Measurements from ENCODE around the gene EPN3.

- TF ChIP-seq EP300 (IDR thresholded peaks at IDR 0.05; ENCODE audit: borderline replicate concordance): no peak
- TF ChIP-seq USF1 (IDR thresholded peaks at IDR 0.05): no peak
- no peak for TF ChIP-seq TAF1 (IDR thresholded peaks at IDR 0.05; ENCODE audit: low read depth)
- TF ChIP-seq MAX (IDR thresholded peaks at IDR 0.05): no peak
- no peak for TF ChIP-seq TCF12 (IDR thresholded peaks at IDR 0.05; ENCODE audit: low read depth)
- TF ChIP-seq RAD21 (IDR thresholded peaks at IDR 0.05; ENCODE audit: low read depth): no peak
- no peak for TF ChIP-seq CREB1 (IDR thresholded peaks at IDR 0.05; ENCODE audit: low read depth)
- no peak for TF ChIP-seq NFIC (IDR thresholded peaks at IDR 0.05)
- no peak for TF ChIP-seq EGR1 (IDR thresholded peaks at IDR 0.05)
- TF ChIP-seq YY1 (IDR thresholded peaks at IDR 0.05; ENCODE audit: low read depth): no peak
These were observed 12.8 kb downstream of the EPN3 start for GRCh38 chr17:50545311-50545710.

Data from Ishikawa (cell line).